K562 (cell line): Measurements from ENCODE around the gene ZDHHC5. TPM values are rescaled to one million over a fixed set of nuclear protein-coding genes. Genes with fewer than 3 reads are reported as not detected.

Source experiments
- ATAC-seq: fragments of 200-7000 bp; cut with Tn5 transposase; 3 replicates; pipeline ENCODE4 v1.9.1; 2020; ENCODE audit warnings: moderate library complexity
- BruUV-seq: library from RNA; stranded (reverse); fragments of 400-500 nt; replicated peaks from 2 replicates; lab custom pipeline; 2021; lab: Mats Ljungman, UMichigan
- CTCF ChIA-PET: fragments of 300-600 bp; formaldehyde crosslinking; extraction: SDS; loops from one replicate; lab custom pipeline; 2021; ENCODE audit warnings: low intra/inter-chr PET ratio; lab: Yijun Ruan, JAX
- POLR2A ChIA-PET: fragments of 300-600, 350-650 bp; sonication (Branson Sonifier 250); formaldehyde crosslinking; extraction: SDS; loops from one replicate; lab custom pipeline; 2021; ENCODE audit warnings: antibody characterized with exemption, inconsistent platforms; lab: Yijun Ruan, JAX
- DNase-seq, 4 experiments: peaks; one replicate each; pipeline versions ENCODE4 v3.0.0 to v3.0.0-alpha.2; 2011 to 2018; ENCODE audit warnings: low spot score in 3 of 4, mixed read lengths in 3 of 4; ENCODE audit errors: extremely low read depth in 1 of 4
- FAIRE-seq: peaks from 2 replicates; lab custom pipeline; 2011; peaks lifted over from hg19 to GRCh38; lab: Jason Lieb, UNC
- H2AFZ ChIP-seq: 2 replicates; pipeline ENCODE4 v1.6.0; 2011; ENCODE audit warnings: low read depth, low read length, control low read depth, inconsistent platforms
- H3K27ac ChIP-seq: fragments of 200-600 bp; 3 replicates; pipeline ENCODE4 v1.8.0; 2011; ENCODE audit warnings: low read depth, mild to moderate bottlenecking, control low read depth, inconsistent platforms, low read length, moderate library complexity, mixed read lengths; ENCODE audit errors: extremely low read depth
- H3K27me3 ChIP-seq, 2 experiments: fragments of 300-600 bp in 1 of 2; 2 replicates in 1 of 2; 3 replicates in 1 of 2; pipeline versions ENCODE4 v1.6.0 to v1.8.0; 2011; ENCODE audit warnings: inconsistent platforms in 2 of 2, low read length in 2 of 2, mild to moderate bottlenecking in 1 of 2, mixed read lengths in 1 of 2, moderate library complexity in 1 of 2; ENCODE audit not compliant: control insufficient read depth in 2 of 2, insufficient read depth in 2 of 2
- H3K36me3 ChIP-seq: fragments of 300-600 bp; 3 replicates; pipeline ENCODE4 v1.8.0; 2011; ENCODE audit warnings: mild to moderate bottlenecking, low read length, inconsistent platforms; ENCODE audit not compliant: control insufficient read depth, insufficient read depth
- H3K4me1 ChIP-seq, 2 experiments: fragments of 200-600 bp in 1 of 2; replicated peaks in 1 of 2; 2 replicates in 1 of 2; 3 replicates in 1 of 2; pipeline versions ENCODE4 v1.5.1 to v1.8.0; 2011; ENCODE audit warnings: inconsistent platforms in 2 of 2, low read length in 2 of 2, mild to moderate bottlenecking in 1 of 2, mixed read lengths in 1 of 2, moderate library complexity in 1 of 2; ENCODE audit not compliant: control insufficient read depth in 2 of 2, insufficient read depth in 2 of 2
- H3K4me2 ChIP-seq: 2 replicates; pipeline ENCODE4 v1.6.1; 2011; ENCODE audit warnings: low read length, control low read depth, inconsistent platforms, mixed read lengths; ENCODE audit not compliant: insufficient read depth
- H3K4me3 ChIP-seq: fragments of 200-600 bp; sonication (generic), shearing (Covaris generic); 2 replicates; pipeline ENCODE4 v1.5.1; 2016; ENCODE audit warnings: control low read depth, inconsistent platforms
- H3K79me2 ChIP-seq: fragments of 200-600 bp; 3 replicates; pipeline ENCODE4 v1.8.0; 2011; ENCODE audit warnings: low read length, inconsistent platforms; ENCODE audit not compliant: control insufficient read depth, insufficient read depth
- H3K9ac ChIP-seq, 2 experiments: 2 replicates each; pipeline versions ENCODE4 v1.6.0 to v1.6.1; 2011; ENCODE audit warnings: low read depth in 2 of 2, low read length in 2 of 2, control low read depth in 1 of 2, inconsistent platforms in 1 of 2, mild to moderate bottlenecking in 1 of 2, mixed read lengths in 1 of 2; ENCODE audit not compliant: insufficient read depth in 1 of 2
- H3K9me1 ChIP-seq: one replicate; pipeline ENCODE4 v1.6.0; 2011; ENCODE audit warnings: inconsistent platforms, mild to moderate bottlenecking, low read length, moderate library complexity; ENCODE audit not compliant: control insufficient read depth, insufficient read depth
- H3K9me3 ChIP-seq: replicated peaks from 2 replicates; pipeline ENCODE4 v1.5.1; 2011; ENCODE audit warnings: low read depth, low read length, inconsistent platforms; ENCODE audit not compliant: control insufficient read depth, insufficient read depth
- H4K20me1 ChIP-seq: replicated peaks from 2 replicates; pipeline ENCODE4 v1.6.1; 2011; ENCODE audit warnings: low read length, inconsistent platforms, mixed read lengths; ENCODE audit not compliant: control insufficient read depth, insufficient read depth
- CBX5 ChIP-seq: IDR thresholded peaks from 2 replicates; pipeline ENCODE4 v1.6.1; 2014; ENCODE audit warnings: low read depth, borderline replicate concordance
- CTCFL ChIP-seq: IDR thresholded peaks from 2 replicates; pipeline ENCODE4 v1.6.1; 2011; ENCODE audit warnings: borderline replicate concordance, low read depth, mild to moderate bottlenecking, moderate library complexity, low read length; ENCODE audit not compliant: insufficient read depth, poor library complexity, severe bottlenecking
- ELF1 ChIP-seq: fragments of 200-800 bp; sonication (Bioruptor generic); IDR thresholded peaks from 2 replicates; pipeline ENCODE4 v1.6.1; 2016; ENCODE audit warnings: missing genetic modification characterization, missing compliant biosample characterization
- FOSL1 ChIP-seq: fragments of 200-800 bp; sonication (Bioruptor generic); conservative IDR thresholded peaks from 2 replicates; pipeline ENCODE4 v1.6.1; 2016; ENCODE audit warnings: missing genetic modification characterization, missing compliant biosample characterization
- HES1 ChIP-seq: fragments of 450-650 bp; IDR thresholded peaks from 2 replicates; pipeline ENCODE4 v1.6.1; 2016; ENCODE audit warnings: low read depth, mild to moderate bottlenecking, moderate library complexity
- NCOA6 ChIP-seq: fragments of 450-650 bp; IDR thresholded peaks from 2 replicates; pipeline ENCODE4 v1.6.1; 2017; ENCODE audit warnings: mild to moderate bottlenecking
- PKNOX1 ChIP-seq: fragments of 450-650 bp; IDR thresholded peaks from 2 replicates; pipeline ENCODE4 v1.6.1; 2016
- POLR2AphosphoS5 ChIP-seq: IDR thresholded peaks from 2 replicates; pipeline ENCODE4 v1.6.1; 2011; ENCODE audit warnings: mild to moderate bottlenecking, low read depth, low read length, moderate library complexity; ENCODE audit not compliant: control insufficient read depth, insufficient read depth
- RBM25 ChIP-seq: fragments of 200-400 bp; formaldehyde crosslinking; IDR thresholded peaks from 2 replicates; pipeline ENCODE4 v1.6.1; 2018; ENCODE audit warnings: low read length, low read depth, moderate library complexity; ENCODE audit not compliant: severe bottlenecking
- RNF2 ChIP-seq: sonication (generic); IDR thresholded peaks from 2 replicates; pipeline ENCODE4 v1.6.1; 2016
- SMARCA4 ChIP-seq: fragments of 450-650 bp; IDR thresholded peaks from 2 replicates; pipeline ENCODE4 v1.6.1; 2016
- SREBF1 ChIP-seq: fragments of 150-350 bp; IDR thresholded peaks from 2 replicates; pipeline ENCODE4 v1.6.1; 2014; ENCODE audit warnings: antibody characterized with exemption, low read depth, low read length, borderline replicate concordance
- ZNF644 ChIP-seq: fragments of 200-800 bp; sonication (Bioruptor generic); IDR thresholded peaks from 2 replicates; pipeline ENCODE4 v1.6.1; 2016; ENCODE audit warnings: low read depth, missing genetic modification characterization, missing compliant biosample characterization
- ZNF778 ChIP-seq: fragments of 450-650 bp; formaldehyde crosslinking; IDR thresholded peaks from 2 replicates; pipeline ENCODE4 v1.4.0; 2020; ENCODE audit warnings: mild to moderate bottlenecking, moderate library complexity
- whole genome bisulfite sequencing: fragments of 100-300 bp; shearing (Covaris generic); methylation state at CpG from one replicate; pipeline ENCODE4 v1.1.6; 2016; ENCODE audit warnings: low coverage, mixed read lengths; ENCODE audit not compliant: insufficient coverage; ENCODE audit errors: missing lambda C conversion rate; 5-methylcytosine and 5-hydroxymethylcytosine counted together
- in situ Hi-C: fragments of 300-500 bp; cut with MboI; formaldehyde crosslinking; loops from 4 replicates; pipeline ENCODE4 v1.15.0; 2018; ENCODE audit warnings: inconsistent platforms, mixed read lengths
- intact Hi-C: fragments of 100-400 bp; cut with micrococcal nuclease; formaldehyde crosslinking; loops from 2 replicates; pipeline ENCODE4 v1.14.2; 2022
- polyA plus RNA-seq, 8 experiments: library from polyadenylated mRNA; depleted of rRNA in 4 of 8; stranded (reverse) in 5 of 8; unstranded in 3 of 8; fragments of >200 nt; fragmentation: Nextera tagmentation in 2 of 8; fragmentation: Illumina TruSeq in 1 of 8; extraction: Ambion mirVana in 2 of 8; extraction: Trizol in 1 of 8; gene quantifications; 2 replicates each; pipeline versions ENCODE4 v1.2.1 to v1.2.3, GENCODE V29; 2011 to 2014; ENCODE audit warnings: inconsistent platforms in 1 of 8, missing spikeins in 1 of 8
- total RNA-seq, 7 experiments: library from RNA; depleted of rRNA in 6 of 7; stranded (reverse); fragments of >200 nt in 6 of 7; fragmentation: Illumina TruSeq in 2 of 7; extraction: Trizol in 2 of 7; gene quantifications; 2 replicates each; pipeline versions ENCODE4 v1.2.1 to v1.2.3, GENCODE V29; 2011 to 2021; ENCODE audit warnings: low replicate concordance in 1 of 7

Gene ZDHHC5
- total and polyA plus RNA-seq, 9 of the 15 experiments (the other 6 are each of a cell fraction or from before 2014, with no cell fraction given): 3.8 to 64.2 (median 35.9) TPM

GRCh38 chr11:57647960-57648800 lies 19.7 kb upstream of the ZDHHC5 start:
- CTCF ChIA-PET: no interaction called here
- DNase-seq: peak; percentile 83 to 92 (median 87)
- intact Hi-C loops: no loop called here
- TF ChIP-seq SREBF1: no peak
- TF ChIP-seq NCOA6: no peak
- peak; percentile 96 for TF ChIP-seq SMARCA4
- TF ChIP-seq RBM25: no peak
- TF ChIP-seq POLR2AphosphoS5: peak; percentile 99
- TF ChIP-seq RNF2: peak; percentile 89
- no peak for TF ChIP-seq ELF1 (tag)
- no peak for TF ChIP-seq CBX5
- no peak for TF ChIP-seq CTCFL
- TF ChIP-seq ZNF644: peak; percentile 38; the same call in 1 of the 2 replicates
- 0 out of 2 replicates have a peak, but pooled peaks have one; percentile 4 for TF ChIP-seq PKNOX1
- TF ChIP-seq ZNF778: no peak
- peak; percentile 98 for TF ChIP-seq HES1
- TF ChIP-seq FOSL1 (tag): peak; percentile 35; the same call in 1 of the 2 replicates

More at GRCh38 chr11:57647960-57648800, 19.7 kb upstream of the ZDHHC5 start:
- H3K4me3 ChIP-seq: no peak overlapping the region
- BruUV-seq: no TSS peak
- POLR2A ChIA-PET: interaction anchor here (0.6 to 1.6 kb wide), 5 partner anchors 7 to 312 kb away, joined by 3 to 5 read pairs (median 3); partner anchors contain the start of gene SSRP1
- peak; percentile 72 for ATAC-seq
- H3K36me3 ChIP-seq: no peaks in the 10 kb centered on the region
- peak; percentile 86 for FAIRE-seq
- H3K9ac ChIP-seq: peak overlapping the region in 1 of 2 experiments; percentile 15; a peak in 2 of 4 replicates
- H3K27ac ChIP-seq: no peak overlapping the region; the same call in 2 of the 3 replicates
- H2AFZ ChIP-seq: no peak overlapping the region
- H3K9me3 ChIP-seq: no peaks in the 10 kb centered on the region
- H3K9me1 ChIP-seq: no peaks in the 10 kb centered on the region
- no peaks in the 10 kb centered on the region for H3K79me2 ChIP-seq
- in situ Hi-C loops: loop anchor here (10.0 kb wide), 1 partner anchor 193 kb away; no protein-coding TSS in a partner anchor
- WGBS: 1% methylated on average over 13 of the region's 13 CpGs
- H3K4me2 ChIP-seq: peak overlapping the region; percentile 78
- no peaks in the 10 kb centered on the region; the same call in 1 of the 2 replicates for H4K20me1 ChIP-seq
- H3K4me1 ChIP-seq: peaks cover 32 to 40% of the 10 kb centered on the region in 2 experiments
- peaks cover 0 to 15% of the 10 kb centered on the region in 2 experiments; a peak in 2 of 5 replicates for H3K27me3 ChIP-seq
